Upper lobe of left lung (tissue), 6 donors: ENCODE results near the gene PPP4R3A. TPM values are rescaled to one million over a fixed set of nuclear protein-coding genes. Genes with fewer than 3 reads are reported as not detected.
"Not testable (repeated sequence)": the region's sequence is repeated elsewhere in the genome, so short reads cannot be mapped to it uniquely, and the experiment has no call there.

ENCODE experiments used
- ATAC-seq, 2 donors: fragments of 200-7000 bp; cut with Tn5 transposase; one replicate each; pipeline ENCODE4 v1.9.1; 2022; ENCODE audit warnings: mild to moderate bottlenecking in 2 of 2, moderate library complexity in 2 of 2; ENCODE audit not compliant: low FRiP score in 2 of 2
- DNase-seq, 2 donors: peaks; one replicate each; pipeline ENCODE4 v3.0.0-alpha.2; 2019 to 2020
- H3K27ac ChIP-seq, 4 donors: fragments of 200-600 bp; sonication (generic); one replicate each; pipeline ENCODE4 v1.5.1; 2016 to 2019
- H3K27me3 ChIP-seq, 4 donors: fragments of 200-600 bp; sonication (generic); one replicate each; pipeline ENCODE4 v1.5.1; 2017 to 2019
- H3K36me3 ChIP-seq, 4 donors: fragments of 200-600 bp; sonication (generic); one replicate each; pipeline ENCODE4 v1.5.1; 2016 to 2019
- H3K4me1 ChIP-seq, 4 donors: fragments of 200-600 bp; sonication (generic); one replicate each; pipeline ENCODE4 v1.5.1; 2018 to 2019
- H3K4me3 ChIP-seq, 4 donors: fragments of 200-600 bp; sonication (generic); one replicate each; pipeline ENCODE4 v1.5.1; 2017 to 2019; ENCODE audit warnings: mild to moderate bottlenecking in 2 of 4, moderate library complexity in 1 of 4
- H3K9me3 ChIP-seq, 4 donors: fragments of 200-600 bp; sonication (generic); one replicate each; pipeline ENCODE4 v1.5.1; 2018 to 2019
- CTCF ChIP-seq, 6 experiments: fragments of 450-650 bp in 4 of 6; fragments of 200-600 bp in 2 of 6; sonication (generic) in 2 of 6; IDR thresholded peaks; one replicate each; pipeline ENCODE4 v1.5.1; 2016 to 2019; ENCODE audit warnings: antibody characterized with exemption in 6 of 6
- EP300 ChIP-seq, 4 donors: sonication (generic); formaldehyde crosslinking; IDR thresholded peaks; one replicate each; pipeline ENCODE4 v1.5.1; 2017; ENCODE audit warnings: antibody characterized with exemption in 4 of 4, control low read depth in 2 of 4
- POLR2A ChIP-seq, 4 donors: fragments of 450-650 bp; IDR thresholded peaks; one replicate each; pipeline ENCODE4 v1.5.1; 2016 to 2017; ENCODE audit warnings: antibody characterized with exemption in 4 of 4, mild to moderate bottlenecking in 2 of 4
- POLR2AphosphoS5 ChIP-seq, 2 donors: sonication (generic); formaldehyde crosslinking; IDR thresholded peaks; one replicate each; pipeline ENCODE4 v1.5.1; 2017; ENCODE audit warnings: antibody characterized with exemption in 2 of 2
- WGBS, 2 donors: methylation state at CpG; one replicate each; pipeline ENCODE4 v1.1.5; 2017 to 2018; 5-methylcytosine and 5-hydroxymethylcytosine counted together
- total RNA-seq, 6 donors: library from RNA; depleted of rRNA in 4 of 6; stranded (reverse); fragments of >200 nt in 4 of 6; gene quantifications; one replicate each; pipeline versions ENCODE4 v1.1.0 to v1.2.1, GENCODE V29; 2016 to 2021
- donor health status: DM: no; HTN: no; CAD: no; lungs with moderate emphysema.
- donor health status: DM: no; HTN: yes; CAD: no; lungs with severe emphysema.

The PPP4R3A gene
- total RNA-seq, 6 donors from 2014 or later, result 67.9 to 111 (median 77.0) TPM

- no peak for DNase-seq
- H3K4me1 ChIP-seq, result peaks cover 56 to 70% (median 61%) of the 10 kb centered on the region in 4 donors
- 85 to 89% methylated on average over 11 of the region's 11 CpGs for WGBS, 2 donors
- H3K27me3 ChIP-seq, result no peaks in the 10 kb centered on the region
- H3K36me3 ChIP-seq, result peaks cover 4 to 20% (median 7%) of the 10 kb centered on the region in 4 donors
- ATAC-seq, result no peak
- TF ChIP-seq CTCF (IDR thresholded peaks at IDR 0.05) (no peak), EP300 (IDR thresholded peaks at IDR 0.05) (no peak), POLR2A (IDR thresholded peaks at IDR 0.05) (no peak), POLR2AphosphoS5 (IDR thresholded peaks at IDR 0.05) (no peak)
- peak overlapping the region in 1 of 4 donors; percentile 6 for H3K27ac ChIP-seq
- no peaks in the 10 kb centered on the region for H3K9me3 ChIP-seq
- no peak overlapping the region for H3K4me3 ChIP-seq
Measured at GRCh38 chr14:91501951-91502930, 7.9 kb downstream of the PPP4R3A start.

- Histone ChIP-seq H3K36me3 (peaks cover 4 to 20% (median 7%) of the 10 kb centered on the region in 4 donors), H3K4me3 (no peak overlapping the region), H3K27me3 (no peaks in the 10 kb centered on the region), H3K9me3 (no peaks in the 10 kb centered on the region), H3K27ac (no peak overlapping the region), H3K4me1 (peaks cover 57 to 71% (median 62%) of the 10 kb centered on the region in 4 donors)
- DNase-seq (no peak), ATAC-seq (no peak)
- TF ChIP-seq CTCF (IDR thresholded peaks at IDR 0.05) (no peak), POLR2AphosphoS5 (IDR thresholded peaks at IDR 0.05) (no peak), EP300 (IDR thresholded peaks at IDR 0.05) (no peak), POLR2A (IDR thresholded peaks at IDR 0.05) (no peak)
- 98% methylated on average over 3 of the region's 3 CpGs for WGBS, 2 donors
Measured at GRCh38 chr14:91501348-91501747, 8.8 kb downstream of the PPP4R3A start.

- ATAC-seq, result no peak
- no peak overlapping the region for H3K4me3 ChIP-seq
- H3K27me3 ChIP-seq, result no peaks in the 10 kb centered on the region
- no peaks in the 10 kb centered on the region for H3K9me3 ChIP-seq
- 90 to 94% methylated on average over 1 of the region's 1 CpG for WGBS, 2 donors
- peaks cover 0 to 6% (median 0%) of the 10 kb centered on the region in 4 donors for H3K36me3 ChIP-seq
- peak overlapping the region in 3 of 4 donors; percentile 5 to 63 (median 46) for H3K27ac ChIP-seq
- no peak for DNase-seq
- TF ChIP-seq EP300 (IDR thresholded peaks at IDR 0.05), result no peak
- no peak for TF ChIP-seq CTCF (IDR thresholded peaks at IDR 0.05)
- TF ChIP-seq POLR2AphosphoS5 (IDR thresholded peaks at IDR 0.05), result no peak
- no peak for TF ChIP-seq POLR2A (IDR thresholded peaks at IDR 0.05)
- peaks cover 71 to 82% (median 76%) of the 10 kb centered on the region in 4 donors for H3K4me1 ChIP-seq
Measured at GRCh38 chr14:91496790-91497189, 13.3 kb downstream of the PPP4R3A start.

GRCh38 chr14:91494392-91495065 is 15.6 kb downstream of the PPP4R3A start:
- 66% methylated on average over 8 of the region's 8 CpGs for WGBS, 2 donors
- not testable (repeated sequence) for H3K9me3 ChIP-seq, ATAC-seq, H3K4me3 ChIP-seq, H3K27me3 ChIP-seq, DNase-seq
- Histone ChIP-seq H3K4me1 (peaks cover 58 to 82% (median 68%) of the 10 kb centered on the region in 4 donors), H3K27ac (peak overlapping the region in 2 of 4 donors; percentile 63 to 65), H3K36me3 (peaks cover 0 to 15% (median 2%) of the 10 kb centered on the region in 4 donors)

GRCh38 chr14:91493169-91493568 is 16.9 kb downstream of the PPP4R3A start:
- DNase-seq (no peak), ATAC-seq (peak in 1 of 2 donors; percentile 59)
- WGBS, 2 donors, result 66 to 78% methylated on average over 3 of the region's 3 CpGs
- H3K4me3 ChIP-seq, result no peak overlapping the region
- no peak overlapping the region for H3K27ac ChIP-seq
- peaks cover 58 to 71% (median 63%) of the 10 kb centered on the region in 4 donors for H3K4me1 ChIP-seq
- TF ChIP-seq EP300 (IDR thresholded peaks at IDR 0.05), result no peak
- TF ChIP-seq POLR2AphosphoS5 (IDR thresholded peaks at IDR 0.05), result no peak
- H3K9me3 ChIP-seq, result no peaks in the 10 kb centered on the region
- H3K27me3 ChIP-seq, result no peaks in the 10 kb centered on the region
- peaks cover 4 to 13% (median 6%) of the 10 kb centered on the region in 4 donors for H3K36me3 ChIP-seq
